HG03025 (cell line): ENCODE results near the gene C6orf52.

Source experiments
- ATAC-seq: cut with Tn5 transposase; IDR thresholded peaks from one replicate; pipeline ENCODE4 v1.9.1; 2021; ENCODE audit warnings: mild to moderate bottlenecking, moderate library complexity; ENCODE audit not compliant: unreplicated experiment, low FRiP score

The C6orf52 gene

GRCh38 chr6:10658910-10659698 lies 35.3 kb downstream of the C6orf52 start:
- no peak for ATAC-seq

GRCh38 chr6:10655508-10656055 lies 38.8 kb downstream of the C6orf52 start:
- ATAC-seq, result no peak

GRCh38 chr6:10644225-10644624 lies 50.2 kb downstream of the C6orf52 start:
- no peak for ATAC-seq

- ATAC-seq, result no peak
These were observed 51.2 kb downstream of the C6orf52 start for GRCh38 chr6:10643201-10643651.

- ATAC-seq, result no peak
These were observed 52.9 kb downstream of the C6orf52 start for GRCh38 chr6:10641528-10641927.

GRCh38 chr6:10640412-10640811 lies 54.0 kb downstream of the C6orf52 start:
- ATAC-seq, result no peak

GRCh38 chr6:10633216-10633615 lies 61.2 kb downstream of the C6orf52 start:
- ATAC-seq, result peak; percentile 59

- no peak for ATAC-seq
These were observed 64.2 kb downstream of the C6orf52 start for GRCh38 chr6:10630178-10630577.

- no peak for ATAC-seq
These were observed 66.6 kb downstream of the C6orf52 start for GRCh38 chr6:10627800-10628199.

GRCh38 chr6:10626154-10626741 lies 68.2 kb downstream of the C6orf52 start:
- ATAC-seq, result no peak

GRCh38 chr6:10624836-10625235 lies 69.6 kb downstream of the C6orf52 start:
- ATAC-seq, result no peak

- no peak for ATAC-seq
These were observed 72.6 kb downstream of the C6orf52 start for GRCh38 chr6:10621847-10622246.
